Activated T-cell treated with anti-CD3 and anti-CD28 coated beads for 48 hours (primary cell): ENCODE results near the gene SMCO2.

ENCODE experiments used
- DNase-seq: peaks from one replicate; pipeline ENCODE4 v3.0.0-alpha.2; 2020; ENCODE audit warnings: low read depth

The SMCO2 gene

DNA sequence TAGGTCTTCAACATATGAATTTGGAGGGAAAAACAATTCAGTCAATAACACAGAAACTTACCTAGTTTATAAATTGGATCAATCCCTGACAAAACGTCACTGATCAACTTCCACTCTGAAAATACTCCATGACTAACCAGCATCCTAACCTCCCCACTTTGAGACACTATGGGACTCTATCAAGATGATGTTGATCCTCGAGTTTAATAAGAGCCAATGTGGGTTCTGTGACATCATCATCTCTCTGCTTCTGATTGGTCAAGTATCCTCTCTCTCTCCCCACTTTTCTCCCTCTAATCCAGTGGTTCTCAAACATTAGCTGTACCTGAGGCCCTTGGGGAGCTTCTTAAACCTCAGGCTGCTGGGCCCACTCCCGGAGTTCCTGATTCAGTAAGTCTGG, at the start of gene SMCO2:
TSS of gene SMCO2 (plus strand) at position 301 of the 400 bp plus-strand sequence. CDS start 23,896 bp downstream, outside the sequence.
- no peak for DNase-seq

DNA sequence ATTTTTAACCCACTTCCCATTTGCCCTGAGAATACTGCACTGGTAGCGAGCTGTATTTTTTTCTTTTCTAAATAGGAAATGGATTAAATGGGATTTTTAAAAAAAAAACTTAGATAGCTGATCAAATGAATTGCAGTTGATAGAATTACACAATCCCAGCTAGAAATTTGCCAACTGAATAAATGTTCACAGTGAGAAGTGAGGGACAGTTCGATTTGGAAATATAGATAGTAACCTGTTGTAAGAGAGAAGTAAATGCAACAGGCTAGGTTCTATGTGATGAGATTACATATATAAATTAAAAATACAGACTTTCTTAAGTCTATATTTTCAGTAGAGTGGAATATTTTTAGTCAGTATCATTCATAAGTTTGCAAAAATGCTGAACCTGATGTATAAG, 48.1 kb upstream of the SMCO2 start:
- no peak for DNase-seq

DNA sequence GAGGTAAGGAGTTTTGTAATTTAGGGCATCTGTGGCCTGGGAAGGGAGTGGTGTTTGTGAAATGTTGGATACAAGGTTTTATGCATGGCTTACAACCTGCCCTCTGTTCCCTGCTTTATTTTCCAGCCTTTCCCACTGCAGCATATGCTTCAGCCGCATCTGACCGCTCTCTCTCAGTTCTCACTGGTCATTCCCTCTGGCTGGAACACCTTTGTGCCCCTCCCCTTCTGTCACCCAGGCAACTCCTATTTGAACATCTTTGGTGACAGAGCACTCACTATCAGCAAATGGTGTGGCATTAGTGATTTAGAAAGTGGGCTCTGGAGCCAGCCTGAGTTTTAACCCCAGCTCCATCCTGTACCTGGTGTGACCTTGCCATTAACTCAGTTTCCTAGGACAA, 47.5 kb upstream of the SMCO2 start:
- no peak for DNase-seq

DNA sequence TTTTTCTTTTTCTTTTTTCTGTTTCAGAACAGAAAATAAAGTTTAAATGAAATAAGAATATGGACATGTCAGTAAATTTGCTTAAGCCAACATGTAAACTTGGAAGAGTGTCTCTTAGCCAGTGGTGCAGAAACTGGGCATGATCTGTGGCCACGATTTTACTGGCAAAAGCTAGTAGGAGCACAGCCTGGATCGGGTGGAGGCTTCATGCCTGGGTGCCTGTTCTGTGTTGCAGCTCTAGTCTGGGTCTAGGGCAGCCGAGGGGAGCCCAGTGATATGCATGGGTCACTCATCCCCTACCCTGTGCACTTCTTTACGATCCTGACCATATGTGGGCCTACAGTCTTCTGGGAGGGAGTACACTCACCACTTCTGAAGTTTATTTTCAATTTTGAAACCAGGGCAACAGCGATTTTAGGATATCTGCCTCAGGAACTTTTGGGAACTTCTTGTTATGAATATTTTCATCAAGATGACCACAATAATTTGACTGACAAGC, 45.6 kb upstream of the SMCO2 start:
- DNase-seq, result no peak

DNA sequence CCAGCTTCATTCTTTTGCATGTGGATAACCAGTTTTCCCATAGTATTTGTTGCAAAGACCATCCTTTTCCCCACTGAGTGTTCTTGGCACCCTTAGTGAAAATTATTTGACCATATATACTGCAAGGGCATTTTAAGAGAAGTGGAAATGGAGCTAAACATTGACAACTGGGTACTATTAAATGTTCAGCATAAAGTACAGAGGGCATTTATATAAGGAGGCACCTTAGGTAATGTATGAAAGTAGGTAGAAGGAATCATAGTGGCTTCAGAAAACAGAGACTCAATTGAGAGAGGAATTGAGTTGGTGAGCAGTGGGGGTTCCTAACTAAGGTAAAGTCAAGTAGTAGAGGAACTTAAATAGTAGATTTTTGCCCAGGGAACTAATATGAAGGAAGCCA, 34.5 kb upstream of the SMCO2 start:
- DNase-seq, result no peak

DNA sequence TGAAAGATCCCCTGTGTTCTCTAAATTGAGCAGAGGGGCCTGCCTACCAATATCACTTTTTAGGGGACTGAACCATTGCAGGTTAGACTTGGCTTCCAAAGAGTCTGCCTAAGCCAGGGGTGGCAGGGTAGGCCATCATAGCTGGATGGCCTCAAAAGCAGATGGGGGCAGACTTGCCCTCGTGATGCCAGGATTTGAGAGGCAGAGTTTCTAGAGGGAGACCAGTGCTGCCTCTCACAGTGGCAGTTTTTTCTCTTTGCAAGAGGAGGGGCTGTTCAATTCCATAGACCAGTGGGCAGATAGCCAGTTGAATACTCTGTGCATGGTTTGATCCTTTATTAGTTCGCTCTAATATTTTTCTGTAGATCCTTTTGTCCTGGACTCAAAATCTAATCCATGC, 23.8 kb upstream of the SMCO2 start:
- no peak for DNase-seq

DNA sequence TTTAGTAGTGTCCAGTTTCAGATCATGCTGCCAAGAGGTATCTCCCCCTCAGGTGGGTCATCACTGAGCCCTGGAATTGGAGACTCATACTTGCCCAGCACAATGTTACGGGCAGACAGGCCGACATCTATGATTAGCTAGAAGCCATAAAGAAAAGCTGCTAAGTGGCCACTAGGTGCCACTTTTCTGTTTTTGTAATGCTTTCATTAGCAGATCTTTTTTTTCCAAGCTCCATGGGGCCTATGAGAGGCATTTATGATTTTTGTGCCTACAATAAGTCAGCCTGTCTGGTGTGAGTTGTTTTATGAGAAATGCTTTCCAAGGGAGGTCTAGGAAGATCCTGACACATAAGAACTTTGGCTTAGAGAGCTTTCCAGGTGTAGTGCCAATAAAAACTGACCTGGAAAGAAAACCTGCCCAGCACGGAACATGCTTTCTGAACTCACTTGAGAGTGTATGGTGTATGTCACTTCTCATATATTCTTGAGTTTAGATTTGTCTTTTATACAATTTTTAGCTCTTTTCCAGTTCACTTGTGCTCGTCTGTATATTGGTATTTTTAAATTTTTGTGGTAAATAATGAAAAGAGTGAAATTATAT, 21.8 kb upstream of the SMCO2 start:
- no peak for DNase-seq

DNA sequence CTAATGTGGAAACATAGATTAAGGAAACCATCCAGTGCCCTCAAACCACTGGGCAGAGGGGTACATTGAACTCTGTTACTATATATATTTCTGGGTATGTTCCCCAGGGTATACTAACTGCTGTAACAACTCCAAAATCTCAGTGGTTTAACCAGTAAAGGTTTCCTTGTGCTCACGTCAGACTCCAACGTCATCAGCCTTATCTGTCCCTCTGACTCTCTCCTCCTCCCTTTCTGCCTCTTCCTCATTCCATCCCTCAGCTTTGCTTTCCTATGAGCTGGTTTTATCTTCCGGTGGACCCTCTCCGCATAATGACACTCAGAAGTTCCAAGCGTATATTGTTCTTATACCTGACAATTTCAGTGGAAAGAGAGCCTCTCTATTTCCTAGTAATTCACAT, 21.2 kb upstream of the SMCO2 start:
- no peak for DNase-seq

DNA sequence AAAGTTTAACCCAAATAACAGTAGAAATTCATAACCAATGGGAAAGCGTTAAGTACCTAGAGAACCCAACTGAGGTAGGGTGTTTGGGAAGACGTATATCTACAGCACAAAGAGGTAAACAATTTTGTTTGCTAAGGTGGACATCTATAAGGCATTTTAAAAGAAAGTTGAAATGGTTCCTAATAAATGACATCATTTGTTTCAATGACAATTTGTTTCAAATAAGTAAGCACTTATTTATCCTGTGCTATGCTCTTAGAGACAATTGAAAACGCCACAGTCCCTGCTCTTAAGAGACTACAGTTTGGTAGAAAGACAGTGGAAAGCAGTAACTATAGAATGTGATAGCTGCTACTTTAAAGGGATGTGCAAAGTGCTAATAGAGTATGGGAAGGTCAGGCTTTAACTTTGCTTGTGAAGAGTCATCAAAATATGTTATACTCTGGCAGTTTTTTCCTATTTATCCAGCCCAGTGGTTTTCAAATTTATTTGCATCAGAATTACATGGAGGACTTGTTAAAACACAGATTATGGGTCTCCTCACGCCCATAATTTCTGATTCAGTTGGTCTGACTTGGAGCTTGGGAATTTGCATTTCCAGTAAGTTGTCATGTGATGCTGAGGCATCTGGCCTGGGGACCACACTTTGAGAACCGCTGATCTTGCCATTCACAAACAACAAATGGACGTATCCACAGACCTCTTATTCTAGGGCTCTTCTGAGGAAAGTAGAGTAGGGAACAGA, 19.6 kb upstream of the SMCO2 start:
- no peak for DNase-seq

DNA sequence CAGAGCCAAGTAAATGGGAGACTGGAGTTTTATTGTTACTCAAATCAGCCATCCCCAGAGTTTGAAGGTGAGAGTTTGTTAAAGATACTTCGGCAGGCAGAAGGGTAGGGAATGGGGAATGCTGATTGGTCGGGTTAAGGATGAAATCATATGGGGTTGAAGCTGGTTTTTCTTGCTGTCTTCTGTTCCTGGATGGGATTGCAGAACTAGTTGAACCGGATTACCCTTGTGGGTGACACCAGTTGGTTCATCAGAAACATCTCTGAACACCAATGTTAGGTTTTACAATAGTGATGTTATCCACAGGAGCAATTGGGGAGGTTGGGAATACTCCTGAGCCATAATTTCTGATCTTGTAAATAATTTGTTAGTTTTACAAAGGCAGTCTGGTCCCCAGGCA, 18.7 kb upstream of the SMCO2 start:
- DNase-seq, result no peak

DNA sequence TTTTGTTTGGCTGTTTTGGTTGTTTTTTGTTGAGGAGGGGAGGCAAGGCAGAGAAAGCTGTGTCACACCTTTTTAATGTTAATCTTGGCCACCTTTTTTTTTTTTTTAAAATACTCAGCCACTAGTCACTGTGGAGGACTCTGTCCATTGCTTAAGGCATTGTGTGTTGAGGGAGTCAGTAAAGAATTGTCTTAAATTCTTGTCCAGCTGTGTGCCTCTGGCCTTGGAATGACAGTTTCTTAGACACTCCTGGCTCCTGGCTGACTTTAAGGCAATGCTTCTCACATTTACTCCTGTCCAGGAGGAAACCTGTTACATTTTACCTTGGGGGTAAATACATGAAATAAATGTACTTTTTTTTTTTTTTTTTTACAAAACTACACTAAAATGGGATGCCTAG, 18.1 kb upstream of the SMCO2 start:
- DNase-seq, result no peak

DNA sequence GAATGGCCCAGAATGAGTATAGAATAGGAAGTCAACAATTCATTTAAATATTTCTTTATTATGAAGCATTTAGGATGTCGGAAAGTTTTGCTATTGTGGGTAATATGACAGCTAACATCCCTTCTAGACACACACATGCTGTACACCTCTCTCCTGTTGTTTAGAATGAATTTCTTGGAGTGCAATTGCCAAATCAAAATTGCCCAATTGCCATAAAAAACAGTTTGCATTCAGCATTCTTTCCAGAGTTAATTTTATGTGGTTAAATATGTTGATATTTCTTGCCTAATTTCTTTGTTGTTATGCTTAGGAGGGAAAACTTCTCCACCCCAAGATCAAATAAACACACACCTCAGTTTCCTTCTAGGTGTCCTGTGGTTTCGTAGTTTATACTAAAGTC, 16.9 kb upstream of the SMCO2 start:
- no peak for DNase-seq

DNA sequence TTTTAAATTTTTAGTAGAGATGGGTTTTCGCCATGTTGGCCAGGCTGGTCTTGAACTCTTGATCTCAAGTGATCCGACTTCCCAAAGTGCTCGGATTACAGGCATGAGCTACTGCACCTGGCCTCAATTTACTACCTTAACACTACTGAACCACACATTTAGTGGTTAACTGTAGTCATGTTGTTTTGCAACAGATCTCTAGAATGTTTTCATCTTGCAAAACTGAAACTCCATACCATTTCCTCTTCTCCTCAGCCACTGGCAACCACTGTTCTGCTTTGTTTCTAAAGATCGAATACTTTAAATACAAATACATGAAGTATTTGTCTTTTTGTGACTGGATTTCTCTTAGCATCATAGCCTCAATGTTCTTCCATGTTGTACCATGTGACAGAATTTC, 15.4 kb upstream of the SMCO2 start:
- DNase-seq, result no peak

DNA sequence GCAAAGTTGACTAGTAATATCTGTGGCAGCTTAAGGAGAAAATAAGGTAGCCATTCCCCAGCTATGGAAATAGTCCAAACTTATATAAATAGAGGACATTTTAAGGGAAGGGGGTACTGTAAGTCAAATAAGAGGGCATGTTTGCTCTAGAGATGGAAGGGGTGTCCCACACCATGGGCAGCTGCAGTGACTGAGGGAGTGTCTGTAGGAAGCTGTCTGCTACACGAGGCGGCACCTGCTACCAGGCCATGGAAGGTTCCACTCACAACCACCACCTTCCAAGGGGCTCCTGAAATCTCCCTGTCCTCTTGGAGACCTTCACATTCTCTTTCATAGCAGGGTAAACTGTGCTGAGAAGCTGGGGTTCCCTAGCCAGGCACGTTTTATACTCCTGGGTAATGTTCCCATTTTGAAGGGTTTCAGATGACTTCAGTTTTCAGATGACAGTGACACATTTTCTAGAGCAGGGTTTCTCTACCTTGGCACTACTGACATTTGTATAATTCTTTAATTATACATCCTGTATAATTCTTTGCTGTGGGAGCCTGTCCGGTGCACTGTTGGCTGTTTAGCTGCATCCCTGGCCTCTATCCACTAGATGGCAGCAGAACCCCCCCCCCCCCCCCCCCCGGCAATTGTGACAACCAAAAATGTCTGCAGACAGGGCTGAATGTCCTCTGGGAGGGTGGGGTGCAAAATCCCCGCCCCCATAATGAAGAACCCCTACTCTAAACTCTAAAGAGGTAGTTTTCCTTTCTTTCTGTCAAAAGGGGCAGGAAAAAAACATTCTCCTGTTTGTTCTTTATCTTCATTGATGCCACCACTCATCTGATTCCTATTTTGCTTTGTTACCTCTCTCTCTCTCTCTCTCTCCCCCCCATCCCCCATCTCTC, 11.6 kb upstream of the SMCO2 start:
- no peak for DNase-seq

DNA sequence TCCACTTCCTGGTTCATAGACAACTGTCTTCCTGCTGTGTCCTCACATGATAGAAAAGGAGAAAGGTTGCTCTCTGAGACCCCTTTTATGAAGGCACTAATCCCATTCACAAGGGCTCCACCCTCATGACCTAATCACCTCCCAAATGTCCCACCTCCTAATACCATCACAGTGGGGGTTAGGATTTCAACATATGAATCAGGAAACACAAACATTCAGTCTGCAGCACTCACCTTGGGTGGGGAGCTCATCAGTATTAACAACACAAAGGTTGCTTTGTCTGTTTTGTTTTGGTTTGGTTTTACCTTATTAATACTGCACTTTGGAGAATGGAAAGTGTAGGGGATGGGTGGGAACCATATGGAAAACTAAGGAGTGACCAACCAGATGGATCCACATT, 10.5 kb upstream of the SMCO2 start:
- no peak for DNase-seq

DNA sequence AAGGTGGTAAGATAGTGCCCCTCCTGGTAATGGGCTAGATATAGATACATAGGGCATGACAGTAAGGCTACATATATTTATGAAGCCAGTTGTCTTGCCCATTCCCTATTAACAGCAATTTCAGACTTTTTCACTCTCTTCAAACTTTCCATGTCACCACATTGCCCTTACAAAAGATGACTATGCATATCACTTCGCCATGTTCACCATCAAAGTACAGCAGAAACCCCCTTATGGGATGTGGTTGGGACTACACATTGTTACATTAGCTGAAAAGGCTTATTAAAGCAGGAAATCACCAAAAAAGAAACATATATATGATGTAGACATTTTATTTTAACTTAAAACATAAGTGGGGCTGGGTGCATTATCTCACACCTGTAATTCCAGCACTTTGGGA, 9.8 kb upstream of the SMCO2 start:
- no peak for DNase-seq

DNA sequence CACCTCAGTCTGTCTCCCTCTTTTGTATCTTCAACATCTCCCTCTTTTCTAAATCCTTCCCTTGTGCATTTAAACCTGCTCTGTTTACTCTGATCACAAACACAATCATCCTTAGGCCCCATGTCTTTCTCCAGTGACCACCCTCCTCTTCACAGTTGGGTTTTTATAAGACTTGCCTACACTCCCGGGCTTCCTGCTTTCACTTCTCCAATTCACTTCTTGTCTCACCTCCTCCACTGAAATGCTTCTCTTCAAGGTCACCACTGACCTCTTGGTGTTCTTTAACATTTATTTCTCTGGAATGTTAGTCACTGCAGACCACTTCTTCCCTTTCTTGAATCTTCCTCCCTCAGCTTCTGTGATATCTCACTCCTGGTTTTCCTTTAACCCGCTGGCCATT, 8.7 kb upstream of the SMCO2 start:
- no peak for DNase-seq

DNA sequence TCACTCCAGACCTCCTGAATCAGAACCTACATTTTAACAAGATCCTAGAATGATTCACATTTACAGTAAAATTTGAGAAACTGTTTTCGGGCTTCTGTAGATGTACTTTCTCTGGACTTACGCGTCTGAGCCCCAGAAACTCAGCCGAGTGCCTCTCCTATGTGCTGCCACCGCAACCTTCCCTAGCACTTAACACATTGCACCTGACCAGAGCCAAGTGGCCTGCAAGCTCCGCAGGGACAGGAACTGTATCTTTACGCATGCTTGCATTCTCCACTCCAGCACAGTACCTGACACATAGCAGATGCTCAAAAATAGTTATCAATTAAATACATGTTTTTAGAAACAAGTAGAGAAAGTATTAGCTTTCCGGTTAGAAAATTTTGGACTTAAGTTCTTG, 1.2 kb downstream of the SMCO2 start:
- no peak for DNase-seq

DNA sequence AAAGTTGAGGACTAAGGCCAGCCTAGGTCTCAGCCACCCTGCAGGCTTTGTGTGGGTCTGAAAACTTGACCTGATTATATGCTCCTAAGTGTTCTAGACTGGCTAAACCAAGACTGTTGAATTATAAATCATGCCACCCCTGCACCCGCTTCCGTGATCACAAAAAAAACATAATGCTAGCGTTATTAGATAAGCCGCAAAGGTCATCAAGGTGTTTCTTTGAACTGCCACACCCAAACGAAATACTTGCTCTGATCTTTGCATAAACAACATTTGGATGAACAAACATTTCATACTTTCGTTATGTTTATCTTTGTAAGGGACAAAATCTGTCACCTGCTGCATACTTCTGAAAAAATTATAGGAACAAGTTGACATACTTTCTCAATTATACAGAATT, 2.5 kb downstream of the SMCO2 start:
- no peak for DNase-seq

DNA sequence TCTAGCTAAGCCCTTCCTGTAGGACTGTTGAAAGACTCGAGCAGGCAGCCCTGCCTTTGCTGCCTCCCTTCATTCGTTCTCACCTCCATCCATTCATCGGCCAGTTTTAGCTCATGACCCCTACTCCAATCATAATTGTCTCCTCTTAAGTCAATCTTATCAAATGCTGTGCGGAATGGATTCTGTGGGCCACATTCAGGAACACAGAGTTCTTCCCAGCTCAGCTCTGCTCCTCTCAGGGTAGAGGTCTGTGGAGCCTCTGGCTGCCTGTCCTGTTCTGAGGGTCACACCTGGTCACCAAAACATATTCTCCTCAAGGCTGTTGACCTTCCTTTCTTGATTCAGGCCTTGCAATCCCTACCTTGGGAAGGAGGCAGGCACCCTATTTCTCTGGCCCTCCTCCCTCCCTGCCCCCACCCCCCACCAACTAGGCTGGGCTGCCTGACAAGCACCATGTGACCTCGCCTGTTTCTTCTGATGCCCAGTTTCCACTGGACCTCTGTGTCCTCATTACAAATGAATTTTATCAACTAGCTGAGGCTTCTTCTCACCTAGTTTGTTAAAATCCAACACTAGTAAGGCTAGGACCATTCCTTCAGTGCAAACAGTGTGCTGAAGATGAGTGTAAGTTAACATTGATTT, 3.5 kb downstream of the SMCO2 start:
- DNase-seq, result no peak

DNA sequence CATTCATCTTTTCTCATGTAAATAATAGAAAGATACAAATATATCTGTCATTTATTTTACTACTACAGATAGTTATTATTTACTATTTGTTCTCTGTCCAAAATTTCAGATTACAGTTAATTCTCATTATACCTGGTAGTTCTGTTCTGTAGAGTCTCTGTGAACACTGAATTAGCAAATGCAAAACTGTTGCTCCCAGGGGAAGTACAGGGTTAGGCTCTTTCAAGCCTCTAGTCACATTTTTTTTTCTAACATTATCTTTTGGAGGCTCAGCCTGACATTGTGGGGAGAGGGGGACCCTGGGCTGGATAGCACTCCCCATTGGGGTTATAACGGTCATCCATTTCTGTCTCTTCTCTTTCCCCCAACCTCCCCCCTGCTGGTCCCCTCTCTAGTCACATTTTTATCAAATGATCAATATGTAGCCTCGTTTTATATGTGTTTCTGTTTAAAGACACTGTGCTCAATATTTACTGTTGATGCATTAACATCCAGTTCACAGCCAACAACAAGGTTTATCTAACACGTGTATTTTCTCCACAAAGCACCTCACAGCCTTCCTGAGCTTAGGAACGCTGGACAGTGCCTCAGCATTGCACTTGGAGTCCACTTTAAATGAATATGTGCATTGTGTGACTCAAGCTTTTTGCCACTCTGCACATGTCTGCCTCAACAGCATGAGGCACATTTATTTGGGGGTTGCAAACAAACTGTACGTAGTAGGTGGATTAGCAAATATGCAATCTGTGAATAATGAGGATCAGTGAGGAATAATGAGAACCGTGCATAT, 4.7 kb downstream of the SMCO2 start:
- DNase-seq, result no peak

DNA sequence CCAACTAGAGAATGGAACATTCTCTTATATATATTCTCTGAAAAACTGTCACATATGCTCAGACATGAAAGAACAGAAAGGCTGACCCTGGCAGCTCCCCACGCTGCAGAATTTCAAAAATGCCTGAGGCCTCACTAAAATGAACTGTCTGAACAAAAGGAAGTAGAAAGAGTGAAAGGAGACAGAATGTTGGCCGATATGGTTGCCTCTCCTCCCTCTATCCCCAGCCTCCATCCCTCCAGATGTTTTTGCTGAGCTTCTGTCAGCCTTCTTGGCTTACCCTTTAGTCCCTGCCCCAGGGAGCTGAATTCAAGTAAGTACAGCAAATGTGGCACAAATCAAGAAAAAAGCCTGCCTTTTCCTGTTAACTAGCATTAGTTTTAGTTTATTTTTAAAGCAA, 6.9 kb downstream of the SMCO2 start:
- DNase-seq, result no peak
